GM12874 (cell line): ENCODE results near the gene ECSIT.

Experiments
- TF ChIP-seq, protein P1 (sequence below): IDR thresholded peaks from 2 replicates; pipeline ENCODE4 v1.5.1; 2011; ENCODE audit warnings: low read depth, mild to moderate bottlenecking, control low read depth, low read length, moderate library complexity; ENCODE audit not compliant: insufficient read depth

The ECSIT gene

DNA sequence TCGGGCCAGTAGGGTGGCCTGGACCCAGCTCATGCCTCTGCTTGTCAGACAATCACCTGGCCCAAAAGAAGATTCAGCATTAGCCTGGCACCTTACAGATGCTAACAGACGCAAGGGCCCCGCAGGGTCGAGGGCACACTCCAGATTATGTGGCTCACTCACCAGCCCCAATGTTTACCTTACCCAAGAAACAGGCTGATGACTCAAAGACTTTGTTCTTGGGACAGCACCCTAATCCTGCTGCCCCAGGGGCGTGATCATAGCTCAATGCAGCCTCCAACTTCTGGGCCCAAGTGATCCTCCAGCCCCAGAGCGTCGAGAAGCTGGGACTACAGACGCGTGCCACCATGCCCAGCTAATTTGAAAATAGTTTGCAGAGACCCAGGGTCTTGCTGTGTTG is 9.8 kb downstream of the ECSIT start:
- TF ChIP-seq, protein P1, sequence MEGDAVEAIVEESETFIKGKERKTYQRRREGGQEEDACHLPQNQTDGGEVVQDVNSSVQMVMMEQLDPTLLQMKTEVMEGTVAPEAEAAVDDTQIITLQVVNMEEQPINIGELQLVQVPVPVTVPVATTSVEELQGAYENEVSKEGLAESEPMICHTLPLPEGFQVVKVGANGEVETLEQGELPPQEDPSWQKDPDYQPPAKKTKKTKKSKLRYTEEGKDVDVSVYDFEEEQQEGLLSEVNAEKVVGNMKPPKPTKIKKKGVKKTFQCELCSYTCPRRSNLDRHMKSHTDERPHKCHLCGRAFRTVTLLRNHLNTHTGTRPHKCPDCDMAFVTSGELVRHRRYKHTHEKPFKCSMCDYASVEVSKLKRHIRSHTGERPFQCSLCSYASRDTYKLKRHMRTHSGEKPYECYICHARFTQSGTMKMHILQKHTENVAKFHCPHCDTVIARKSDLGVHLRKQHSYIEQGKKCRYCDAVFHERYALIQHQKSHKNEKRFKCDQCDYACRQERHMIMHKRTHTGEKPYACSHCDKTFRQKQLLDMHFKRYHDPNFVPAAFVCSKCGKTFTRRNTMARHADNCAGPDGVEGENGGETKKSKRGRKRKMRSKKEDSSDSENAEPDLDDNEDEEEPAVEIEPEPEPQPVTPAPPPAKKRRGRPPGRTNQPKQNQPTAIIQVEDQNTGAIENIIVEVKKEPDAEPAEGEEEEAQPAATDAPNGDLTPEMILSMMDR, result no peak

DNA sequence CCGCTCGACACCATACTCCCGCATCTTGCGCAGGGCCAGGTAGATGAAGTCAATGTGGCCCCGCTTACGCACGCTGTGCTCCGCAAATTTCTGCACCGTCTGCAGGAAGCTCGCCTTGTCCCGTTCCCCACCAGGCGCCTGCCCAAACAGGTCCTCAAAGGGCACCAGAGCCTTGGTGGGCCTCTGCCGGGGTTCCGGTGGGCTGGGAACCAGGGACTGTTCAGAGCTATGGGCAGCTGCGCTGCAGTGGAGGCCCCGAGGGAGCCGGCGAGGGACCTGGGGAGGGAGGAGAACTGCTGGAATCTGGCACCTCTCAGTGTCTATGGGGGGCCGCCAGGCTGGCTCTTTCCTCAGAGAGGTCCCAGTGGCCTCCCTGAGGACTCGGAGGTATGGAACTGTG is 15.0 kb downstream of the ECSIT start:
- TF ChIP-seq, protein P1, result no peak

DNA sequence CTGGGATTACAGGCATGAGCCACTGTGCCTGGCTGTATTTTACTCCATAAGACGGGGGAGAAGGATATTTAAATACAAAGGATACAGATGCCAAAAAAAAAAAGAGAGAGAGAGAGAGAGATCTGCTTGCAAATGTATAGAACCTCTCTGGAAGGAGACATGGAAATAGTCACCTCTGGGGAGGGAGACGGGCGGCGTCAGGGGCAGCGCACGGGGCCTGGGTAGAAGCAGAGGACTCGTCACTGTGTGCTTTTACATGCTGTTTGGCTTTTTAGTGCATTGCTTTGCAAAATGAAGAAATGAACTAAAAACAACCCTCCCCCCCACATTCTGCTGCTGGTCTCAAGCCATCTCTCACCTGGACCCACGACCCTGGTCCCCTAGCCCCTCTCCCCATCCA is 18.5 kb downstream of the ECSIT start:
- TF ChIP-seq, protein P1, result no peak

DNA sequence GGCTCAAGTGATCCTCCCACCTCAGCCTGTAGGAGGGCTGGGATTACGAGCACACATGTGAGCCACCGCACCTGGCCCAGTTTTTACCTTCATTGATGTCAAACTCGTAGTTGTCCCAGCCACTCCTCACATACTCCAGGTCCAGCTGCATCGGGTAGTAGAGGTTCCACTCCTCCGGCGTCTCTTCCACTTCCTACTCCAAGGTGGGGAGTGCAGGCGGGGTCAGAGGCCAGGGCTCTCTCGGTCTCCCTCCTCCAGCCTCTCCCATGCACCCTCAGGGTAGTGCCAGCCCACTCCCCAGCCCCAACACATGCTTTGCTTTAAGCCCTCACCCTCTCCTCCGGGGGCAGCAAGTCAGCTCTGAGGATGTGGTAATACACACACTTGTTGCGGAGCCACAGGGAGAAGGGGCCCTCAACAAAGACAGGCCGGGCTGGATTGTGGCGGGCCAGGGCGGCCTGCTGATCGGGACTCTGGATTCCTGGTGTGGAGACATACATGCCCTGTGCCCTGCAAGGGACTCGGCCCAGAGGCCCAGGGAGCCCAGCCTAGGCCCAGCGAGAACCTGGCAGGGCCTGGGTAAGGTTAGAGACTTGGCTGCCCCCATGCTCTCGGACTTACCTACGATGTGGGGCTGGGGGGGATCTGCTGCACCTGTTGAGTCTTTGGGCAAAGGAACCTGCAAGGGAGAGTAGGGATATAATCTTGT is 21.4 kb downstream of the ECSIT start:
- TF ChIP-seq, protein P1, result no peak

DNA sequence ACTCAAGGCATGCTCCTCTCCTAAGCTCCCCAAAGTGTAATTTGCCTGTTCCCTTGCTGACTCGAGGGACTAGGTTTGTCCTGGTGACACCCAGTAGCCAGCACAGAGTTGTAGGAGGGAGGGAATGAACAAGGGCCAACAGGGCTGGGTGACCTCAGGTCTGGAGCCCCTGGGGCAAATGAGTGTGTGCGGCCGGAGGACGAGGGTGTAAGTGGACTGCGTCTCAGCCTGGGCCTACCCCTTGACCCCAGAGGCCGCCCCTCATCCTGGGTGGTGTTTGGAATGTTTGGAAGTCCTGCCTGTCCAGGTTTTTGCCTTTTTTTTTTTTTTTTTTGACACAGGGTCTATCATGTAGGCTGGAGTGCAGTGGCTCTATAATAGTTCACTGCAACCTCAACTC is 22.0 kb downstream of the ECSIT start:
- TF ChIP-seq, protein P1, result no peak

DNA sequence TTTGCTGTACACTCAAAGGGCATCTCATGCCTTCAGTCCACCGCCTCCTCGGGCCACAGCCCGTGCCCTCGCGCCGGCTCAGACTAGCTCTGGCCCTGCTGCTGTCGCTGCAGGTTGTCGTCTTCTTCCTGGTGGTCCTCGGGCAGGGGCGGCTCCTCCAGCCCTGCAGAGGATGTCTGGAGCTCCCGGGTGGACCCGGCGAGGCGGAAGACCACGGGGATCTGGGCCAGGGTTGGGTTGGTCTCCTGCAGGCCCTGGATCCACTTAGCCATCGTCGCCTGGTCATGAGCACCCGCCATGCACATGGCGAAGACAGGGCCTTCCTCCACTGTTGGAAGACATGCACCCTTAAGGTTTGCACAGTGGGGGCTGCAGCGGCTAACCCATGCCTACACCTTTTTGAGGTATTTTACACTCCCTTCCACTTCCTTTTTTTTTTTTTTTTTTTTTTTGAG is 22.8 kb downstream of the ECSIT start:
- TF ChIP-seq, protein P1, result no peak

DNA sequence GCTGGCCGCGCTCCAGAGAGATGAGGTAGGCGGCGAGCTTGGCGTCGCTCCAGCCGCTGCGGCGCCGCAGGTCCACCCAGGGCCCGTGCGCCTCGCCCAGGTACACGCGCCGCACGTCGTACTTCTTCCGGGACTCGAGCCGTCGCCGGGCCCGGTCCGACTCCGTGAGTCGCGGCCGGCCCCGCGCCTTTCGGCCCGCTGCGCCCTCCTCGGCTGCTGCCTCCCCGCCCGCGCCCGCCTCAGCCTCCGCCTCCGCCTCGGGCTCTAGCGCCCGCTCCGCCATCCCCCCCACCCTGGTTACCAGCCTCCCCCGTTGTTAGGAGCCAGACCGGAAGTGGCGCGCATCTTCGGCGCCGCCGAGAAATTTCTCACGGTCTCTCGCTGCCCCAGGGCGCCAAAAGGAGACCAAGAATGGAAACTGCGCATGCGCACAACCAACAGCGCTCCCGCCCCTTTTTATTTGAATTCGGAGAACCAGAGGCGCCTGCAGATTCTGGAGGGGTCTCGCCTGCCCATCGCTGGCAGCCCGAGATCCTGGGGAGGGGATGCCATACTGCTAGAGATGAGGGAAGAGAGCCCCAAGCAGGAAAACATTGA is 23.3 kb downstream of the ECSIT start, which contains the start of gene ZNF653:
Gene ZNF653, minus strand, starts transcription at position 336 of the 597 bp plus-strand sequence. Its CDS starts 53 bp downstream, at position 283.
- TF ChIP-seq, protein P1, result no peak
